Measurements from ENCODE around the gene UNC119. TPM values are rescaled to one million over a fixed set of nuclear protein-coding genes. Genes with fewer than 3 reads are reported as not detected.

The UNC119 gene
- total and polyA plus RNA-seq, 9 donors = 15.6 to 20.7 (median 17.6) TPM

DNA sequence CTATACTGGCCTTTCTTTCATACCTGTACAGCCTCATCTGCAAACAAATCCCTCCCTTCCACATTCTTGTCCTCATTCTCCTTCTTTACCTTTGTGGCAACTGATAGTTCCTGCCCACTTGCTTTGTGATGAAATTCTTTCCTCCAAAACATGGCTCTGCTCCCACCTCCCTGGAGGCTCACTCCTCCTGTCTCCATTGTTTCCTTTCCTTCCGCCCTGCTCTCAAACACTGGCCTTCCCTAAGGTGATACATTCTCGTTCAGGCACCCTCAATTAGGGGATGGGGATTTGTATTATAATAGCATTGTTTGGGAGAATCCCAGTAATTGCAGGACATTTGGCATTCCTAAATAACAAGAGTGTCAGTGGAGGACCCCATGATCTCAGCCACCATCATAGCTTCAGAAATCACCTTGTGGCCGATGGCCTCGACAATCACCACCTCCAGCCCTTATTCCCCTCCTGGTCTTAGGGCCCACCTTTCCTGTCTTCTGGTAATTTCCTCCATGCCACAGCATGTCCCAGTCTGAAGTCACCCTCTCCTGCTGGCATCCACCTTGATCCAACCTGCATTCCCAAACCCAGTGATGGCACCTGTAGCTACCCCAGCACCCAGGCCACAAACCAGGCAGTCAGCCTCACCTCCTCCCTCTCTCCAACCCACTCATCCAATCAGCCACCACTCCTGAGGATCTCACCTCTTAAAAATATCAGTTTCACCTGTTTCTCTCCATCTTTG is 7.9 kb downstream of the UNC119 start:
- WGBS (ENCODE audit: insufficient coverage) = 78% methylated on average over 2 of the region's 4 CpGs
- Histone ChIP-seq H3K9me3 (replicated peaks; ENCODE audit: control insufficient read depth, low read depth, low read length) (no peaks in the 10 kb centered on the region), H3K27ac (ENCODE audit: low read length) (no peak overlapping the region), H3K27me3 (ENCODE audit: control insufficient read depth, insufficient read depth, low read length) (no peaks in the 10 kb centered on the region), H3K4me3 (ENCODE audit: low read length) (no peak overlapping the region), H3K36me3 (ENCODE audit: control insufficient read depth, insufficient read depth, low read length) (peaks cover 12% of the 10 kb centered on the region), H3K4me1 (ENCODE audit: control insufficient read depth, insufficient read depth, low read length) (peaks cover 3% of the 10 kb centered on the region)
- no peak for DNase-seq

DNA sequence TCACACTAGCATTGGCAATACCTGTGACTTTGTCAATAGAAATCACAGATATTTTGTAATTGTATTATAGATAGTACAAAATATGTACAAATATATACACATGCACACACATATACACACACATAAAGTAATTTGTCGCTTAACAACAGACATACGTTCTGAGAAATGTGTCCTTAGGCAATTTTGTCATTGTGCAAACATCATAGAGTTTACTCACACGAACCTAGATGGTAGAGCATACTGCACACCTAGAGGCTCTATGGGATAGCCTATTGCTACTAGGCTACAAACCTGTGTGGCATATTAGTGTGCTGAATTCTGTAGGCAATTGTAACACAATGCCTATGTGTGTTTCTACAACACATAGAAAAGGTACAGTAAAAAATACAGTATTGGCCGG is 11.0 kb downstream of the UNC119 start:
- Histone ChIP-seq H3K36me3 (ENCODE audit: control insufficient read depth, insufficient read depth, low read length) (no peaks in the 10 kb centered on the region), H3K27me3 (ENCODE audit: control insufficient read depth, insufficient read depth, low read length) (no peaks in the 10 kb centered on the region), H3K27ac (ENCODE audit: low read length) (no peak overlapping the region), H3K4me3 (ENCODE audit: low read length) (no peak overlapping the region), H3K9me3 (replicated peaks; ENCODE audit: control insufficient read depth, low read depth, low read length) (no peaks in the 10 kb centered on the region), H3K4me1 (ENCODE audit: control insufficient read depth, insufficient read depth, low read length) (no peaks in the 10 kb centered on the region)
- DNase-seq = no peak
- 70% methylated on average over 2 of the region's 4 CpGs for WGBS (ENCODE audit: insufficient coverage)

DNA sequence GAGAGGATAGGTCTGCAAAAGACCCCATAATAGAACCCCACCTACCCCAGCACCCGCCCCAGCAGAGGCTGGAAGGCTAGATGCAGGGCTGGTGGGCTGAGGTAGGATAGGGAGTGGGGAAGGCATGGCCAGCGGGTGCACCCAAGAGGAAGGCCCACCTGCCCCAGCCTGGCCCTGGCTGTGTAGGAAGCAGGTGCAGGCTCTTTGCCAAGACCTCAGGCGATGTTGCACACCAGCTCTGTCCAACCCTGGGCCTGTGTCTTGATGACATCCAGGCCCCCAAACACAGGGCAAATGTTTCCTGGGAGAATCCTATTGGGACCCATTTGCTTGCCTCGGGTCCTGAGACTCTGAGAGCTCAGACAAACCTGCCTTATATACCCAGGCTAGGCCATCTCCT is 12.2 kb downstream of the UNC119 start:
- Histone ChIP-seq H3K27me3 (ENCODE audit: control insufficient read depth, insufficient read depth, low read length) (no peaks in the 10 kb centered on the region), H3K27ac (ENCODE audit: low read length) (no peak overlapping the region), H3K4me1 (ENCODE audit: control insufficient read depth, insufficient read depth, low read length) (no peaks in the 10 kb centered on the region), H3K36me3 (ENCODE audit: control insufficient read depth, insufficient read depth, low read length) (no peaks in the 10 kb centered on the region), H3K4me3 (ENCODE audit: low read length) (no peak overlapping the region), H3K9me3 (replicated peaks; ENCODE audit: control insufficient read depth, low read depth, low read length) (no peaks in the 10 kb centered on the region)
- no peak for DNase-seq
- 89% methylated on average over 3 of the region's 4 CpGs for WGBS (ENCODE audit: insufficient coverage)

DNA sequence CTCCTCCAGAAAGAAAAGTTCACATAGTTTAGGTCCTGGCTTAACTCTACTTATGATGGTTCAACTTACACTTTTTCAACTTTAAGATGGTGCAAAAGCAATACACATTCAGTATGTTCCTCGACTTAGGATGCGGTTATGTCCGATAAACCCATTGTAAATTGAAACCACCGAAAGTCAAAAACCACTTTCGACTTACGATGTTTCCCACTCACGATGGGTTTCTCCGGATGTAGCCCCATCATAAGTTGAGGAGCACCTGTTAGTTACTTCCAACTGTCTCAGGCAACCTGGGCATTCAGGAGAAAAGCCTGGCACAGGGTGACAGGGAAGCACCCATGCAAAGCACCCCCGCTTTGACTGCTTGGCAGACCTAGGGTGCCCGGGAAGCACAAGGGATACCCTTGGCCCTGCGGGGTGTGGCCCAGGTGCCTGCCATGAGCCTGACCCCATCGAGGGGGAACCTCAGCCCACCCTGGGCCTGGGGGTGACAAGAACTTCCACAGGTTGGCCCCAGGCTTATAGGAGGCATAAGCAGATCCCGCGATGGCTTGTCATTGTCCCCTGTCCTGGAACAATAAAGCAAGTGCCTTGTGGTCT is 14.0 kb downstream of the UNC119 start:
- no peaks in the 10 kb centered on the region for H3K4me1 ChIP-seq (ENCODE audit: control insufficient read depth, insufficient read depth, low read length)
- no peak overlapping the region for H3K4me3 ChIP-seq (ENCODE audit: low read length)
- no peak overlapping the region for H3K27ac ChIP-seq (ENCODE audit: low read length)
- WGBS (ENCODE audit: insufficient coverage) = 83% methylated on average over 14 of the region's 14 CpGs
- no peaks in the 10 kb centered on the region for H3K27me3 ChIP-seq (ENCODE audit: control insufficient read depth, insufficient read depth, low read length)
- DNase-seq = no peak
- H3K36me3 ChIP-seq (ENCODE audit: control insufficient read depth, insufficient read depth, low read length) = no peaks in the 10 kb centered on the region
- H3K9me3 ChIP-seq (replicated peaks; ENCODE audit: control insufficient read depth, low read depth, low read length) = no peaks in the 10 kb centered on the region

DNA sequence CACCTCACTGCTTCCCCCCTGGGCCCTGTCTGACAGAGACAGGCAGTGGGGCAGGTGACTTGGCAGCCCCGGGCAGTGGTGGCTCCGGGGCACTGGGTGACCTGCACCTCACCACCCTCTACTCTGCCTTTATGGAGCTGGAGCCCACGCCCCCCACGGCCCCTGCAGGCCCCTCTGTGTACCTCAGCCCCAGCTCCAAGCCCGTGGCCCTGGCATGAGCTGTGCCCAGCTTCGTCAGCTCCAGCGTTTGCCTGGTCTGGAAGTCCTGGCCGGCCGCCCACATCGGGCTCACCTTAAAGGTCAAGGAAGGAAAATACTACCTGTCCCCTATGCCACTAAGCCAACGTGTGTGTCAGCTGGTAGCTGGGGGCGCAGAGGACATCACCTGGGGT is 15.2 kb downstream of the UNC119 start:
- Histone ChIP-seq H3K36me3 (ENCODE audit: control insufficient read depth, insufficient read depth, low read length) (no peaks in the 10 kb centered on the region), H3K4me1 (ENCODE audit: control insufficient read depth, insufficient read depth, low read length) (no peaks in the 10 kb centered on the region), H3K27me3 (ENCODE audit: control insufficient read depth, insufficient read depth, low read length) (no peaks in the 10 kb centered on the region), H3K27ac (ENCODE audit: low read length) (no peak overlapping the region), H3K4me3 (ENCODE audit: low read length) (no peak overlapping the region), H3K9me3 (replicated peaks; ENCODE audit: control insufficient read depth, low read depth, low read length) (no peaks in the 10 kb centered on the region)
- no peak for DNase-seq
- WGBS (ENCODE audit: insufficient coverage) = 77% methylated on average over 7 of the region's 12 CpGs

DNA sequence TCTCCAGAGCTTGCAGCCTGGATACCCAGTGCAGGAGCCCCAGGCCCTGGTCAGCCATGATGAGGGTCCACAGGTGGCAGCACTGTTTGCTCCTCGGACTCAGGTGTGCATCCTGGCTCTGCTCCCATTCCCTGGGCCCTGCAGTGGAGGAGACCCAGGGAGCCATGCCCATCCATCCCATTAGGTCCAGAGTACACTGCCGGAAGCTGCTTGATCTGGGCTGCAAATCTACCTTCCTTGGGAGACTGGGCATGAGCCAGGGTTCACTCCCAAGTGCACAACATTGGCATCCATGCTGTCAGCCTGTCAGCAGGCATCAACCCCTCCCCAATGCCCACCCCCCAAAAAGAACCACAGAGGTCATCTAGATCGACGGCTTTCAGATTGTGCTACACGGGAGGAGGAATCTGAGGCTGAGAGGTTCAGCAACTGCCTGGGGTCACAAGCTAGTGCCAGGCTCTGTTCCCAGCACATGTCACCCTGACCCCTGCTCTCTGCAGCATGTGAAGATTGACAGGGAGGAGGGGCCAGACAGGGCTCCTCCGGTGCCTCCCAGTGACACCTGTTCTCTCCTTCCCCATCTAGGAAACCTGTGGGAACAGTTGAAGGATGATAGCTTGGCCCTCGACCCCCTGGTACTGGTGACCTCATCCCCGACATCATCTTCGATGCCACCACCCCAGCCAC is 15.7 kb downstream of the UNC119 start:
- H3K4me3 ChIP-seq (ENCODE audit: low read length) = no peak overlapping the region
- no peaks in the 10 kb centered on the region for H3K4me1 ChIP-seq (ENCODE audit: control insufficient read depth, insufficient read depth, low read length)
- peaks cover under 1% of the 10 kb centered on the region for H3K27me3 ChIP-seq (ENCODE audit: control insufficient read depth, insufficient read depth, low read length)
- no peak overlapping the region for H3K27ac ChIP-seq (ENCODE audit: low read length)
- DNase-seq = no peak
- 52% methylated on average over 5 of the region's 9 CpGs for WGBS (ENCODE audit: insufficient coverage)
- no peaks in the 10 kb centered on the region for H3K9me3 ChIP-seq (replicated peaks; ENCODE audit: control insufficient read depth, low read depth, low read length)
- no peaks in the 10 kb centered on the region for H3K36me3 ChIP-seq (ENCODE audit: control insufficient read depth, insufficient read depth, low read length)

DNA sequence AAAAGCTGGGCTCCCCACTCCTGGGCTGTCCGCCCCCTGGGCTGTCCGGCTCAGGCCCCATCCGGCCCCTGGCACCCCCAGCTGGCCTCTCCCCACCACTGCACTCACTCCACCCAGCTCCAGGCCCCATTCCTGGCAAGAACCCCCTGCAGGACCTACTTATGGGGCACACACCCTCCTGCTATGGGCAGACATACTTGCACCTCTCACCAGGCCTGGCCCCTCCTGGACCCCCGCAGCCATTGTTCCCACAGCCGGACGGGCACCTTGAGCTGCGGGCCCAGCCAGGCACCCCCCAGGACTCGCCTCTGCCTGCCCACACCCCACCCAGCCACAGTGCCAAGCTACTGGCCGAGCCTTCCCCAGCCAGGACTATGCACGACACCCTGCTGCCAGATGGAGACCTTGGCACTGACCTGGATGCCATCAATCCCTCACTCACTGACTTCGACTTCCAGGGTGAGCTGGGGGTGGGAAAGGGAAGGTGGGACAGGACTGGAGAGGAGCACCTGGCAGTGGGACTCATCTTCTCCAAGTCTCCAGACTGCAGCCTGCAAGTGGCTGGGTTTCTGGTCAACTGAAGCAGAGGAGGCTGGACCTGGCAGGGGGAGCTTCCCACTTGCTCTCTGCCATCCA is 17.6 kb downstream of the UNC119 start:
- Histone ChIP-seq H3K4me3 (ENCODE audit: low read length) (no peak overlapping the region), H3K27ac (ENCODE audit: low read length) (no peak overlapping the region), H3K36me3 (ENCODE audit: control insufficient read depth, insufficient read depth, low read length) (no peaks in the 10 kb centered on the region), H3K9me3 (replicated peaks; ENCODE audit: control insufficient read depth, low read depth, low read length) (no peaks in the 10 kb centered on the region), H3K4me1 (ENCODE audit: control insufficient read depth, insufficient read depth, low read length) (no peaks in the 10 kb centered on the region), H3K27me3 (ENCODE audit: control insufficient read depth, insufficient read depth, low read length) (peaks cover 12% of the 10 kb centered on the region)
- no peak for DNase-seq
- 78% methylated on average over 8 of the region's 11 CpGs for WGBS (ENCODE audit: insufficient coverage)

DNA sequence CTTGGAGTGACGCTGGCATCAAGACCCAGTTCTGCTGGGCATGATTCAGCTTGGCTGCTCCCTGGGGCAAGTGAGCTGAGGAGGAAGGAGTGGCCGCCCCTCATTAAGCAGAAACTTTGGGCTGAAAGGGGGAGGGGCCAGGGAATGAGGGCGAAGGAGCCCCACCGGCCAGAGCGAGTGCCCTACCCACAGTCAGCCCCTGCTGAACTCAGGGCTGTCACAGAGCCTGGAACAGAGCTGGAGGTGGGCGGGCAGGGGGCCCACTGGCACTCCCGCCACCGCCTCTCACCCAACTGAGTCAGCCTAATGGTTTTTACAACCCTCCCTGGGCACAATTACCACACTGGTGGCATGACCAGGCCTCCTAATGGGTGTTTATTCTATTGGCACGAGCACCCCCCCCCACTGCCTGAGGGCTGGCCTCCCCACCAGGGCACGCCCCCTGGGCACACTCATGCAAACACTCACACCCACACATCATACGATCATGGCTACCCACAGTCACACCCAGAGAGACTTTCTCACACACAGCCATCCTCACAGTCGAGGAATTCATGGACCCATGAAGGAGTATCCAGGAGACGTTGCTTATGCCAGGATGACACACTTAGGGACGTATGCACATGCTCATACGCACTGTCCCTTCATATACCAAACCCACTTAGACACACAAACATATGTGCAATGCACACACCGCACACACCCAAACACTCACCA is 19.2 kb downstream of the UNC119 start:
- DNase-seq = no peak
- no peak overlapping the region for H3K4me3 ChIP-seq (ENCODE audit: low read length)
- no peaks in the 10 kb centered on the region for H3K4me1 ChIP-seq (ENCODE audit: control insufficient read depth, insufficient read depth, low read length)
- 71% methylated on average over 13 of the region's 16 CpGs for WGBS (ENCODE audit: insufficient coverage)
- no peak overlapping the region for H3K27ac ChIP-seq (ENCODE audit: low read length)
- peaks cover 12% of the 10 kb centered on the region for H3K27me3 ChIP-seq (ENCODE audit: control insufficient read depth, insufficient read depth, low read length)
- H3K9me3 ChIP-seq (replicated peaks; ENCODE audit: control insufficient read depth, low read depth, low read length) = no peaks in the 10 kb centered on the region
- no peaks in the 10 kb centered on the region for H3K36me3 ChIP-seq (ENCODE audit: control insufficient read depth, insufficient read depth, low read length)

DNA sequence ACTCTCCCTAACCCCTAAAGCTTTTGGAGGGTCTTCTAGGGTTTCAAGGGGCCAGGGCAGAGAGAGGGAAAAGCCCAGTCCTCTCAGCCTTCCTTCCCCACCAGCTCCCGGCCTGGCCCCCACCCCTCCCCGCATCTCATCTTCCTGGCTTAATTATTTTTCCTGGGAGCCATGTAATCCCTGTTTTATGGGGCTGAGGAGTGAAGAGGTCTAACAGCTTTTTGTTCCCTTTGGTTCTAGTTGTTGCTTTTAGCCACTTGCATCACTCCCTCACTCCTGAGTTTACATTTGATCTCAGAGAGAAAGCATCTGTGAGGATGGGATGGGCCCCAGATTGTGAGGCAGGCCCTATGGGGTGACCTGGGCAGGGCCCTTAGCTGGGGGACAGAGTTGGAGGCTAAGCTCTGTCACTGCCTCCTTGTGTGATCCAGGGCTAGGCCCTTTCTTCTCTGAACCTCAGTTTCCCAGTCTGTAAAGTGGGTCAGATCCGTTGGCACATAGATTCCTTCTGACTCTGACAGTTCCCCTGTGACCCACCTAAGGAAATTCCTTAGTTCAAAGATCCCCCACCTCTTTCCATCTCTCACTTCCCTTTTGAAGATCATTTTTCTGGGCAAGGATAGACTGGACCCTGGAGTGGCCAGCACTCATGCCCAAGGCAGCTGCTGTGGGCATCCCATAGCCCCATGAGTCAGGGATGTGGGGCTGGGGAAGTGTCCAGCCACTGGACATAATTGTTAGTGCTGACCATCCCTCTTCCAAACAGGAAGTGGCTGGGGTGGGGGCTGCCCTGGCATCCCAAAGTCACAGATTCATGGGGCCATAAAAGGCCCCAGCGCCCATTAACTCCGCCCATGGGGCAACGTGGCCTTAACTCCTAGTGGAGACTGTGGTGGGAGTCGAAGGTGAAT is 20.1 kb downstream of the UNC119 start:
- H3K4me3 ChIP-seq (ENCODE audit: low read length) = no peak overlapping the region
- no peaks in the 10 kb centered on the region for H3K36me3 ChIP-seq (ENCODE audit: control insufficient read depth, insufficient read depth, low read length)
- no peak overlapping the region for H3K27ac ChIP-seq (ENCODE audit: low read length)
- WGBS (ENCODE audit: insufficient coverage) = 56% methylated on average over 4 of the region's 7 CpGs
- no peaks in the 10 kb centered on the region for H3K9me3 ChIP-seq (replicated peaks; ENCODE audit: control insufficient read depth, low read depth, low read length)
- DNase-seq = no peak
- H3K4me1 ChIP-seq (ENCODE audit: control insufficient read depth, insufficient read depth, low read length) = no peaks in the 10 kb centered on the region
- H3K27me3 ChIP-seq (ENCODE audit: control insufficient read depth, insufficient read depth, low read length) = peaks cover 12% of the 10 kb centered on the region
